HEK293 (cell line): ENCODE measurements around the gene MLNR.

Experiments
- GLIS1 ChIP-seq: fragments of 450-650 bp; formaldehyde crosslinking; IDR thresholded peaks from 2 replicates; pipeline ENCODE4 v1.5.1; 2016; ENCODE audit warnings: missing biosample characterization, missing genetic modification characterization
- HOXC10 ChIP-seq: sonication (generic); formaldehyde crosslinking; IDR thresholded peaks from 2 replicates; pipeline ENCODE4 v1.8.1; 2023; ENCODE audit warnings: mild to moderate bottlenecking, missing genetic modification reagents
- KLF17 ChIP-seq: fragments of 450-650 bp; formaldehyde crosslinking; IDR thresholded peaks from 2 replicates; pipeline ENCODE4 v1.5.1; 2016; ENCODE audit warnings: missing biosample characterization, missing genetic modification characterization
- OSR2 ChIP-seq: fragments of 450-650 bp; formaldehyde crosslinking; IDR thresholded peaks from 2 replicates; pipeline ENCODE4 v1.5.1; 2016; ENCODE audit warnings: missing biosample characterization, missing genetic modification characterization
- RBAK ChIP-seq: fragments of 450-650 bp; formaldehyde crosslinking; IDR thresholded peaks from 2 replicates; pipeline ENCODE4 v1.5.1; 2016; ENCODE audit warnings: missing biosample characterization, missing genetic modification characterization
- SALL2 ChIP-seq: fragments of 450-650 bp; formaldehyde crosslinking; IDR thresholded peaks from 2 replicates; pipeline ENCODE4 v1.5.0; 2017; ENCODE audit warnings: missing biosample characterization, mild to moderate bottlenecking, missing genetic modification characterization, borderline replicate concordance
- SCRT1 ChIP-seq: fragments of 450-650 bp; formaldehyde crosslinking; IDR thresholded peaks from 2 replicates; pipeline ENCODE4 v1.5.1; 2016; ENCODE audit warnings: missing biosample characterization, missing genetic modification characterization, borderline replicate concordance
- SETDB1 ChIP-seq: IDR thresholded peaks from one replicate; pipeline ENCODE4 v1.6.1; 2017; ENCODE audit warnings: mild to moderate bottlenecking, low read length, moderate library complexity, mixed read lengths; ENCODE audit not compliant: insufficient read length
- ZBTB17 ChIP-seq: fragments of 450-650 bp; formaldehyde crosslinking; IDR thresholded peaks from 2 replicates; pipeline ENCODE4 v1.5.1; 2016; ENCODE audit warnings: missing biosample characterization, missing genetic modification characterization
- ZBTB21 ChIP-seq: fragments of 450-650 bp; formaldehyde crosslinking; IDR thresholded peaks from 2 replicates; pipeline ENCODE4 v1.5.1; 2017; ENCODE audit warnings: missing biosample characterization, missing genetic modification characterization
- ZFP41 ChIP-seq: fragments of 450-650 bp; formaldehyde crosslinking; IDR thresholded peaks from 2 replicates; pipeline ENCODE4 v1.5.1; 2016; ENCODE audit warnings: missing biosample characterization, missing genetic modification characterization, borderline replicate concordance
- ZIC2 ChIP-seq: fragments of 450-650 bp; formaldehyde crosslinking; IDR thresholded peaks from 2 replicates; pipeline ENCODE4 v1.5.1; 2016; ENCODE audit warnings: missing biosample characterization, missing genetic modification characterization
- ZNF114 ChIP-seq: fragments of 450-650 bp; formaldehyde crosslinking; IDR thresholded peaks from 2 replicates; pipeline ENCODE4 v1.5.0; 2017; ENCODE audit warnings: missing biosample characterization, missing genetic modification characterization
- ZNF132 ChIP-seq: fragments of 450-650 bp; formaldehyde crosslinking; IDR thresholded peaks from 2 replicates; pipeline ENCODE4 v1.5.1; 2017; ENCODE audit warnings: missing biosample characterization, missing genetic modification characterization, borderline replicate concordance
- ZNF138 ChIP-seq: fragments of 450-650 bp; formaldehyde crosslinking; IDR thresholded peaks from 2 replicates; pipeline ENCODE4 v1.5.1; 2016; ENCODE audit warnings: missing biosample characterization, missing genetic modification characterization, borderline replicate concordance
- ZNF140 ChIP-seq: fragments of 450-650 bp; formaldehyde crosslinking; IDR thresholded peaks from 2 replicates; pipeline ENCODE4 v1.5.1; 2016; ENCODE audit warnings: missing biosample characterization, missing genetic modification characterization
- ZNF16 ChIP-seq: fragments of 450-650 bp; formaldehyde crosslinking; IDR thresholded peaks from 2 replicates; pipeline ENCODE4 v1.5.1; 2016; ENCODE audit warnings: low read depth, missing biosample characterization, missing genetic modification characterization
- ZNF175 ChIP-seq: fragments of 450-650 bp; formaldehyde crosslinking; IDR thresholded peaks from 2 replicates; pipeline ENCODE4 v1.5.1; 2016; ENCODE audit warnings: missing biosample characterization, missing genetic modification characterization
- ZNF202 ChIP-seq: fragments of 450-650 bp; formaldehyde crosslinking; IDR thresholded peaks from 2 replicates; pipeline ENCODE4 v1.5.1; 2016; ENCODE audit warnings: missing biosample characterization, missing genetic modification characterization, borderline replicate concordance
- ZNF266 ChIP-seq: fragments of 450-650 bp; formaldehyde crosslinking; IDR thresholded peaks from 2 replicates; pipeline ENCODE4 v1.5.1; 2016; ENCODE audit warnings: missing biosample characterization, missing genetic modification characterization, low read depth
- ZNF354C ChIP-seq: fragments of 450-650 bp; formaldehyde crosslinking; IDR thresholded peaks from 2 replicates; pipeline ENCODE4 v1.5.1; 2016; ENCODE audit warnings: missing biosample characterization, missing genetic modification characterization, low read depth, borderline replicate concordance
- ZNF473 ChIP-seq: fragments of 450-650 bp; formaldehyde crosslinking; IDR thresholded peaks from 2 replicates; pipeline ENCODE4 v1.5.1; 2017; ENCODE audit warnings: missing biosample characterization, missing genetic modification characterization
- ZNF510 ChIP-seq: fragments of 450-650 bp; formaldehyde crosslinking; IDR thresholded peaks from 2 replicates; pipeline ENCODE4 v1.5.1; 2018; ENCODE audit warnings: mild to moderate bottlenecking, missing genetic modification characterization, missing biosample characterization; ENCODE audit not compliant: insufficient replicate concordance
- ZNF514 ChIP-seq: fragments of 450-650 bp; formaldehyde crosslinking; IDR thresholded peaks from 2 replicates; pipeline ENCODE4 v1.5.1; 2016; ENCODE audit warnings: missing biosample characterization, missing genetic modification characterization
- ZNF530 ChIP-seq: fragments of 450-650 bp; formaldehyde crosslinking; IDR thresholded peaks from 2 replicates; pipeline ENCODE4 v1.5.1; 2016; ENCODE audit warnings: low read depth, missing biosample characterization, missing genetic modification characterization
- ZNF571 ChIP-seq: fragments of 450-650 bp; formaldehyde crosslinking; IDR thresholded peaks from 2 replicates; pipeline ENCODE4 v1.5.0; 2017; ENCODE audit warnings: missing biosample characterization, missing genetic modification characterization
- ZNF624 ChIP-seq: fragments of 450-650 bp; formaldehyde crosslinking; IDR thresholded peaks from 2 replicates; pipeline ENCODE4 v1.5.1; 2017; ENCODE audit warnings: missing biosample characterization, missing genetic modification characterization
- ZNF629 ChIP-seq: fragments of 450-650 bp; formaldehyde crosslinking; IDR thresholded peaks from 2 replicates; pipeline ENCODE4 v1.5.1; 2017; ENCODE audit warnings: missing biosample characterization, missing genetic modification characterization
- ZNF747 ChIP-seq: fragments of 450-650 bp; formaldehyde crosslinking; IDR thresholded peaks from 2 replicates; pipeline ENCODE4 v1.5.1; 2016; ENCODE audit warnings: missing biosample characterization, missing genetic modification characterization
- ZNF768 ChIP-seq: fragments of 450-650 bp; formaldehyde crosslinking; IDR thresholded peaks from 2 replicates; pipeline ENCODE4 v1.5.1; 2018; ENCODE audit warnings: missing biosample characterization, mild to moderate bottlenecking, missing genetic modification characterization
- ZNF776 ChIP-seq: fragments of 450-650 bp; formaldehyde crosslinking; IDR thresholded peaks from 2 replicates; pipeline ENCODE4 v1.5.0; 2017; ENCODE audit warnings: missing biosample characterization, missing genetic modification characterization, borderline replicate concordance
- ZNF785 ChIP-seq: fragments of 450-650 bp; formaldehyde crosslinking; IDR thresholded peaks from 2 replicates; pipeline ENCODE4 v1.5.1; 2016; ENCODE audit warnings: missing biosample characterization, missing genetic modification characterization
- ZNF830 ChIP-seq: fragments of 450-650 bp; IDR thresholded peaks from 2 replicates; pipeline ENCODE4 v1.5.0; 2018; ENCODE audit warnings: missing biosample characterization, missing genetic modification characterization, low read depth, mild to moderate bottlenecking, moderate library complexity
- ZSCAN5A ChIP-seq: fragments of 450-650 bp; formaldehyde crosslinking; IDR thresholded peaks from 2 replicates; pipeline ENCODE4 v1.5.1; 2016; ENCODE audit warnings: missing biosample characterization, missing genetic modification characterization
- TF ChIP-seq, protein P1 (sequence below): fragments of 450-650 bp; formaldehyde crosslinking; IDR thresholded peaks from 2 replicates; pipeline ENCODE4 v1.5.1; 2016; ENCODE audit warnings: missing biosample characterization, missing genetic modification characterization, low read depth
- TF ChIP-seq, protein P2 (sequence below): fragments of 450-650 bp; formaldehyde crosslinking; IDR thresholded peaks from 2 replicates; pipeline ENCODE4 v1.5.1; 2016; ENCODE audit warnings: missing biosample characterization, missing genetic modification characterization

Gene MLNR

DNA sequence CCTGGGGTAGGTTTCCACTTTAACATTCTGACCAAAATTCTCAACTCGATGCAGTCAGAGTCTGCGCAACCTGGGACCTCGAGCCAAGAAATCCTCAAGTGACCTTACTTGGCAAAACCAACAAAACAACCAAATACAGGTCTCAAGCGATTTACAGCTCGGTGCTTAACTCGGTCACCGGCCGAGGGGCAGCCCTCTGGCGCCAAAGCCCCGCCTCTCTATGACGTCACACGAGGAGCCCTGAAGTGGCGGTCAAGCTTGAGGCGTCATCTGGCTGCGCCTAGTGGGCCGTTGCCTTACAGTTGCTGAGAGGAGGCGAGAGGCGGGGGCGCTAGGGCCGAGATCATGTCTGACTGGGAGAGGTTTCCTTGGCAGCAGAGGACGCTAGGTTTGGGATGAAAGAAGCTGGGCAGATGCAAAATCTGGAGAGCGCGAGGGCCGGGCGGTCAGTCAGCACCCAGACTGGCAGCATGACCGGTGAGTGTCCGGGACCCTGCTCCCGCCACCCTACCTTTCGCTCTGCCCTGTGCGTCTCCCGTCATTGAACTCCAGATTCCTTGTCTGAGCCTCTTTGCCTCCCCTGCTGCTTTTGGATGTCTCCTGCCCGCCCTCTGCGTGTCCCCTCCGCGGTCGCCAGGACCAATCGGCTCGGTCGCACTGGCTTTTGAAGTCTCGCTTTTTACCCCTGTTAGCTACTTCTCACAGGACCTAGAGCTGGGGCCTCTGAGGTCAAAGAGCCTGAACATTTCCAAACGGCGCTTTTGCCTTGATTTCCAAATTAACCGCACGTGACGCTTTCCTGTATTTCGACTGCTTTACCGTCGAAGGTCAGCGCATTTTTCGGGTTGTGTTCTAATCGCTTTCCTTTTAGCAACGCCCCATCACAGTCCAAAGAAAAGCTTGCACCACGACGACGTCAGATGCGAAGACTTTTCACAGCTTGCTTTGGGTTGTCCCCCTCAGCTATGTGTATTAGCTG lies 27.8 kb downstream of the MLNR start, which contains the start of gene CDADC1 (continued):
- TF ChIP-seq, protein P1, sequence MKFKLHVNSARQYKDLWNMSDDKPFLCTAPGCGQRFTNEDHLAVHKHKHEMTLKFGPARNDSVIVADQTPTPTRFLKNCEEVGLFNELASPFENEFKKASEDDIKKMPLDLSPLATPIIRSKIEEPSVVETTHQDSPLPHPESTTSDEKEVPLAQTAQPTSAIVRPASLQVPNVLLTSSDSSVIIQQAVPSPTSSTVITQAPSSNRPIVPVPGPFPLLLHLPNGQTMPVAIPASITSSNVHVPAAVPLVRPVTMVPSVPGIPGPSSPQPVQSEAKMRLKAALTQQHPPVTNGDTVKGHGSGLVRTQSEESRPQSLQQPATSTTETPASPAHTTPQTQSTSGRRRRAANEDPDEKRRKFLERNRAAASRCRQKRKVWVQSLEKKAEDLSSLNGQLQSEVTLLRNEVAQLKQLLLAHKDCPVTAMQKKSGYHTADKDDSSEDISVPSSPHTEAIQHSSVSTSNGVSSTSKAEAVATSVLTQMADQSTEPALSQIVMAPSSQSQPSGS (tag by site-specific recombination): peak; percentile 100
- TF ChIP-seq ZNF510 (tag by site-specific recombination) (no peak), ZNF354C (tag by site-specific recombination) (no peak), ZNF132 (tag by site-specific recombination) (no peak), ZNF624 (tag by site-specific recombination) (no peak), ZNF473 (tag by site-specific recombination) (no peak), ZNF571 (no peak), KLF17 (tag by site-specific recombination) (peak; percentile 72), RBAK (no peak), ZNF629 (tag by site-specific recombination) (peak; percentile 100), SETDB1 (no peak), ZBTB21 (tag by site-specific recombination) (peak; percentile 98), SALL2 (no peak), ZNF768 (tag by site-specific recombination) (no peak), ZIC2 (tag by site-specific recombination) (no peak; the same call in 1 of the 2 replicates), ZNF114 (tag by site-specific recombination) (no peak), ZNF530 (tag by site-specific recombination) (no peak), GLIS1 (tag by site-specific recombination) (peak; percentile 10; the same call in 1 of the 2 replicates), ZNF175 (tag by site-specific recombination) (no peak), ZNF830 (tag by site-specific recombination) (no peak), ZNF138 (tag by site-specific recombination) (no peak), ZNF514 (no peak), OSR2 (tag by site-specific recombination) (0 out of 2 replicates have a peak, but pooled peaks have one; percentile 13), ZNF266 (tag by site-specific recombination) (no peak), ZSCAN5A (tag by site-specific recombination) (no peak), ZNF202 (tag by site-specific recombination) (no peak), SCRT1 (tag by site-specific recombination) (no peak), ZBTB17 (tag by site-specific recombination) (peak; percentile 95), ZFP41 (tag by site-specific recombination) (no peak), HOXC10 (CRISPR knock-in tag) (no peak), ZNF776 (tag by site-specific recombination) (no peak), ZNF140 (tag by site-specific recombination) (no peak), ZNF747 (tag by site-specific recombination) (no peak), ZNF16 (tag by site-specific recombination) (no peak), ZNF785 (tag by site-specific recombination) (no peak)
- TF ChIP-seq, protein P2, sequence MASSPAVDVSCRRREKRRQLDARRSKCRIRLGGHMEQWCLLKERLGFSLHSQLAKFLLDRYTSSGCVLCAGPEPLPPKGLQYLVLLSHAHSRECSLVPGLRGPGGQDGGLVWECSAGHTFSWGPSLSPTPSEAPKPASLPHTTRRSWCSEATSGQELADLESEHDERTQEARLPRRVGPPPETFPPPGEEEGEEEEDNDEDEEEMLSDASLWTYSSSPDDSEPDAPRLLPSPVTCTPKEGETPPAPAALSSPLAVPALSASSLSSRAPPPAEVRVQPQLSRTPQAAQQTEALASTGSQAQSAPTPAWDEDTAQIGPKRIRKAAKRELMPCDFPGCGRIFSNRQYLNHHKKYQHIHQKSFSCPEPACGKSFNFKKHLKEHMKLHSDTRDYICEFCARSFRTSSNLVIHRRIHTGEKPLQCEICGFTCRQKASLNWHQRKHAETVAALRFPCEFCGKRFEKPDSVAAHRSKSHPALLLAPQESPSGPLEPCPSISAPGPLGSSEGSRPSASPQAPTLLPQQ: peak; percentile 50; the same call in 1 of the 2 replicates
